Fibroblast of the conjunctiva (primary cell): ENCODE results near the gene CAMK2A.

Experiments
- DNase-seq: peaks from one replicate; pipeline ENCODE4 v3.0.0-alpha.2; 2010; ENCODE audit warnings: low read depth

The CAMK2A gene

DNA sequence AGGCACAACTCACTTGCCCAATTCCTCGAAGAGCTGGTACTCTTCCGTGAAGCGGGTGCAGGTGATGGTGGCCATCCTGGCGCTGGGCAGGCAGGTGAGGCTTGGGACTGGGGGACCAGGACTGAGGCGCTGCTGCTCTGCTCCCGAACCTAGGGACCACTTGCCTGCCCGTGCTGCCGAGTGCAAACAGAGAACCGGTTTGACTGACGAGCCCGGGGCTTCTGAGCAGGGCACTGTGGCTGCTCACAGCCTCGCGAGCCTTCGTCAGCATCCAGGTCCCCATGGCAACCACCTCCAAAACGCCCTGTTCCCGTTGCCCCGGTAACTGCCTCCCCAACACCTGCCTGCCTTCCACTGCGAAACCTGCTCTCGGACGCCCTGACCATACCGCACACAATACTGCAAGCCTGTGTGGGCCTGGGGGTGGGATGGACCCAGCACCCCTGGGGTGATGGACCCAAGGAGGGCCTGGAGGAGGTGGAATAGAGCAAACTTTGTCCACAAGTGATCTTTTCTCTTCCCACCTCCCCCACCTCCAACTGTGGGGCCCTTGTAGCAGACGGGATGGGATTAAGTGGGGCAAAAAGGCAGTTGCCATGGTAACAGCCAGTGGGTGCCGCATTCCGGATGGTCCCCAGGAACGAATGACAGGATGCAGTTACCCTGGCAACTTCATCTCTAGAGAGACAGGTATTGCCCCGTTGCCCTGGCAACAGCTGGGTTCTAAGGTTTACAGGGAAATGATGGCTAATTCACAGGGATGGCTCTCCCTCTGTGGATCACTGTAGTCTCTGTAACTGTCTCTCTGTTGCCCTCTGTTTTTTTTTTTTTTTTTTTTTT lies at the start of gene CAMK2A:
Gene CAMK2A (minus strand): TSS at position 223 of the 840 bp plus-strand sequence. CDS start 148 bp downstream, at position 75.
- no peak for DNase-seq

GRCh38 chr5:150339165-150339564 lies 49.6 kb upstream of the CAMK2A start:
- DNase-seq = no peak

DNA sequence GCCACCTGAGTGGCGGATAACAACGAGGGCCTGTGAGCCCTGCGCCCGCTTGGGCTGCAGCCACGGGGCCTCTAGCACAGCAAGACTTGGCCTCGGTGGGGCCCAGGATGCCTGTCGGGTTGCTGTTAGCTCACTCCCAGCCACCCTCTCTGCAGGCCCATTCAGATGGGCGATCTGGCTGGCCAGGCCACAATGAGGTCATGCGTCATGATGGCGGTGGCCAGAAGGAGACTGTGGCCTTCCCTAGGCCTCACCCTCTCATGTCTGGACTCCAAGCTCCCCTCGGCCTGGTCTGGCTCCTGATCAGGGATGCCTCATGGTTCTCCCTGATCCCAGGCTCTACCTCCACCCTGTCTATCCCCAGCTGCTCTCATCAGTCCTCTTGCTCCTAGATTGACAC lies 49.0 kb upstream of the CAMK2A start:
- DNase-seq = no peak

DNA sequence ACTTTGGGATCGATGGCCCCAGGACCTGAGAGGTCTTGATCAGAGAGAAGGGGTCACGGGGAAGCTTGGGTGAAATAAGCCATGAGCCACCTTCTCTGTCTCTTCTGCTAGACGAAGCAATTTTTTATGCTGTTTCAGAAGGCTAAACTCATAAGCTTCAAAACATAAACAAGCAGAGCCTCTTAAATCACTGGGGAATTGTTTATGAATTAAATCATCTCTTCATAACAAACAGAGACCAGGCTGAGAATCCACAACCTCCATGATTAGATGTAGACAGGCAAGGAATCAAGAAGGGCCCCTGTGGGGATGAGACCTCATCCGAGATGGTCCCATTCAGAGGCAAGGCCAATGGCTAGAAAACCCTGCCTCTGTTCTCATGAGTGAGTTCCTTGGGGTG lies 46.2 kb upstream of the CAMK2A start:
- DNase-seq = no peak

DNA sequence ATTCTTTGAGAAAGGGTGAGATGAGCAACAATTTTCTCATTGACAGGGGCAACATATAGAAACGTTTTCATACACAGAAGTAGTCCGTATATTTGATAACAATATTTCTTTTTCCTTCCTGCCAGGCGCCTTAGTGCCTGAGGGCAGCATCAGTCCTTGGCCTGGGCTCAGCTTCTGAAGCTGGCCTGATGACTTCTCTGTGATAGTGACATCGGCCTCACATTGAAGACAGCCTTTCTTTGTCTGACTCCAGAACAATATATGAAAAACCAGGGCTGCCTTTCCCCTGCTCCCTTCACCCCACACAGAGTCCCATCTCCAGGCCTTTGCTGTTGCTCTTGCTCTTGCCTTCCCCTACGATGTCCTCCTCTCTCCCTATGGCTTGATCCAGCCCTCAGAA lies 43.8 kb upstream of the CAMK2A start:
- no peak for DNase-seq

DNA sequence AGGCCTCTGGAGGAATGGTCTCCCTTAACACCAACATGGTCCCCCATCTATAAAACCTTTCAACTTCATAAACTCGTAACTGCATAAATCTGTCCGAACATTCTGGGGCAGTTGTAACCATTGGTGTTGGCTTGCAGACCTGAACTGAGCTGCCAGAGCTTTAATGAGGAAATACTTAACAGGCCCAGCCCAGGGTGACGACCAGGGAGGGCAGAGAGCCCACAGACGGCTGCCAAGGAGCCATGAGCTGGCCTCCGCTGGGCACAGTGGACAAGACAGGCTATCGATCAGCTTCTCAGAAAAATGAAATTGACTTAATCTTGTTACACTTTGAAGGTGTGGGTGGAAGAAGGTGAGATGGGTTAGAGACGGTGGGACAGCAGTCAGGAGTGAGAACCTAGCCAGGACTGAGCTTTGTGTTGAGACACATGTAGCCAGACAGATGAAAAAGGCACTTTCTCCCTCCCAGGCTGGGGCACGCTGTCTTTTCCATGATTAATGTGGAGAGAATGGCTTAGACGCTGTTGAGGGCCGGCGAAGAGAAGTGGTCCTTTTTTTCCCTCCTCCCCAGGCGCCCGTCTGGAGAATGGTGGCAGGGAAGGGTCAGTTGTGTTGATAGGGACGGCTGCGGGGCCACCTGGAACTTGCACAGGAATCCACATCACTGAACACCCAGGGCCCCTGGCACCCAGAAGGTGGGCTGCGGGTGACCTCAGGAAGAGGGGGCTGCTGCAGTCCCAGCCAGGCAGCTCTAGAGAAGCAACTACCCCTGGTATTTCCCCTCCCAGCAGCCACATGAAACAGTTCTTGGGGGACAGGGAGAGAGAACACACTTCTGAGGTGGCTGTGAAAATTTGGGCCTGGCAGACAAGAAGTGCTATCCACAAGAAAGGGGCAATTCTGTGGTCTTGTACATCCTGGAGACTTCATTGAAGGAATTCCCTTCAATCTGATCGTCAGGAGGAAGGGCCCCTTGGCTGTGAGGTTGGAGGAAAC lies 40.6 kb upstream of the CAMK2A start:
- no peak for DNase-seq

GRCh38 chr5:150329038-150329437 lies 39.5 kb upstream of the CAMK2A start:
- DNase-seq = no peak

DNA sequence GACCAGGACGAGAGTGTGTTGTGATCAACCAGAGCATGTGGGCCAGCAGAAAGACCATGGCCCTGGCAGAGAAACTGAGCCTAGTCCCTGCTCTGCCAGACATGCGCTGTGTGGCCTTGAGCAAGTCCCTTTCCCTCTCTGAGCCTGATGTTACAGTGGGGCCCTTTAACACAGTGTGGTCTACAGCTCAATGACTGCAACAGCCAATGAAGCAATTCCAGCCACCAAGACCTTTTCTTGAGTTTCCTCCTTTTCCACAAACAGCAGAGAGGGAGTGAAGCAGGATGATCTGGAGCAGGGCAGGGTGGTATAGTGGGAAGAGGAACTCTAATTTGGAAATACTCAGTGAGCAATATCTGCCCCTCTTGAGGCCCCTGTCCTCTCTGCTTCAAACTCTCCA lies 38.9 kb upstream of the CAMK2A start:
- no peak for DNase-seq

DNA sequence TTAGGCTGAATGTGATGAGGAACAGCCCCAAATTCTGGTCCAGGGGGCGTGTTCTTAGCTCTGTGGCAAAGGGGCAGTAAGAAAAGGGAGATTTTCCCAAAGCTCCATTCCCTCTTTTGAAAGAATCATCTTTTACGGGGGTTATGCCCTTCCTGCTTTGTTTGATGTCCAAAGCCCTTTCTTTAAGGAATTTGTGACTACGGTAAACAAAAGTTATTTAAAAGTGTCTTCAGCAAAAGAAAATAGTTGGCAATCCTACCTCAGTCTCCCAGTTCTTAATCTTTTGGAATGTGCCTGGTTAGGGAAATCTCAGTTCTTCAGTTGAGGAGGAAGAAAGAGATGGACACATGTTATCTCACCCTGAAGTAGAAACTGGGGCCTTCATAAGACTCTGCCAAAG lies 37.6 kb upstream of the CAMK2A start:
- DNase-seq = no peak

GRCh38 chr5:150326707-150327106 lies 37.1 kb upstream of the CAMK2A start:
- DNase-seq = no peak

GRCh38 chr5:150325426-150325825 lies 35.9 kb upstream of the CAMK2A start:
- no peak for DNase-seq

GRCh38 chr5:150323819-150324218 lies 34.2 kb upstream of the CAMK2A start:
- no peak for DNase-seq

DNA sequence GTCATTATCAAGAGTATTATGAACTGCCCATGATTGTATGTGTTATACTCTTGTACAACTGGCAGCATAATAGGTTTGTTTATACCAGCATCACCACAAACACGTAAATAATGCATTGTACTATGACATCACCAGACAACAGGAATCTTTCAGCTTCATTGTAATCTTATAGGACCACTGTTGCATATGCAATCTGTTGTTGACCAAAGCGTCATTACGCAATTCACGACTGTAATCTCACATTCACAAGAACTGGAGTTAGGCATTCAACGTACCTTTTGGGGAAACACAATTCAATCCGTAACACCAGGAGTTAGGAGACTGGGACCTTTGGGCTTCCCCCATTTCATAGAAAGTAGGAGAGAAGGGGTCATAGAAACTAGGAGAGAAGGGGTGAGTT lies 33.5 kb upstream of the CAMK2A start:
- DNase-seq = no peak

DNA sequence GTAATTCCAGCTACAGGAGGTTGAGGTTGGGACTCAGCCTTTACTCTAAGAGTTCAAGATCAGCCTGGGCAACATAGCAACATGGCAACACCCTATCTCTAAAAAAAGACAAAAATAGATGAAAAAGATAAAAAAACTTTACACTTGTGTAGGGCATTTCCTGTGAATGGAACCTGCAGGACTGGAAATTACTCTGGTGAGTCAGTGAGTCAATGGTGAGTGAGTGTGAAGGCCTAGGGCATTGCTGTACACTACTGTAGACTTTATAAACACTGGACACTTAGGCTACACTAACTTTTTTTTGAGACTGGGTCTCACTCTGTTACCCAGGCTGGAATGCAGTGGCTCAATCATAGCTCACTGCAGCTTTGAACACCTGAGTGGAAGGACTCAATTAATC lies 32.6 kb upstream of the CAMK2A start:
- no peak for DNase-seq

DNA sequence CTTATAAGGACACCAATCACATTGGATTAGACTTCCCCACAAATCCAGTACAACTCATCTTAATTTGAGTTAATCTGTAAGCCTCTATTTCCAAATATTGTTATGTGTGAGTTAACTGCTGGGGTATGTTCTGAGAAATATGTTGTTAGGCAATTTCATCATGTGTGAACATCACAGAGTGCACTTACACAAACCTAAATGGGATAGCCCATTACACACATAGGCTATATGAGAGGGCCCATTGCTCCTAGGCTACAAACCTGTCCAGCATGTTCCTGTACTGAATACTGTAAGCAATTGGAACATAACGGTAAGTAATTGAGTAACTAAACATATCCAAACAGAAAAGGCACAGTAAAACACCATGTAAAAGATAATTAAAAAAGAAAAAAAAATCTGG lies 32.2 kb upstream of the CAMK2A start:
- no peak for DNase-seq

DNA sequence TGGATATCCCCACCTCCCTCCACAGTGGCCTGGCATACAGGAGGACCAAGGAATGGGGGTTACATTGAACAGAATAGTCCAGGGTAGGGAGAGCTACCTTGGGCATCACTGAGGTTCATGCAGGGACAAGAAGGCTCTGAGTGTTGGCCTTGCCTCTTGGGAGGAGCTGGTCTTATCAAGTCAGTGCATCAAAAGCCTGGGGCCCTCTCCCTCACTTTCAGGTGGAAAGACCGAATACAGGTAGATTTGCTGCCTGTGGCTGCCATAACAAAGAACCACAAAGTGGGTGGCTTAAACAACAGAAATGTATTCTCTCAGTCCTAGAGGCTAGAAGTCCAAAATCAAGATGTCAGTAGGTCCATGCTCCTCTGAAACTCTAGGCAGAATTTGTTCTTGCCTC lies 31.6 kb upstream of the CAMK2A start:
- DNase-seq = no peak

- peak; percentile 49 for DNase-seq
Observed at GRCh38 chr5:150320044-150320613, 30.6 kb upstream of the CAMK2A start.

GRCh38 chr5:150319484-150319790 lies 29.9 kb upstream of the CAMK2A start:
- DNase-seq = no peak

- DNase-seq = no peak
Observed at GRCh38 chr5:150318613-150319483, 29.3 kb upstream of the CAMK2A start.

DNA sequence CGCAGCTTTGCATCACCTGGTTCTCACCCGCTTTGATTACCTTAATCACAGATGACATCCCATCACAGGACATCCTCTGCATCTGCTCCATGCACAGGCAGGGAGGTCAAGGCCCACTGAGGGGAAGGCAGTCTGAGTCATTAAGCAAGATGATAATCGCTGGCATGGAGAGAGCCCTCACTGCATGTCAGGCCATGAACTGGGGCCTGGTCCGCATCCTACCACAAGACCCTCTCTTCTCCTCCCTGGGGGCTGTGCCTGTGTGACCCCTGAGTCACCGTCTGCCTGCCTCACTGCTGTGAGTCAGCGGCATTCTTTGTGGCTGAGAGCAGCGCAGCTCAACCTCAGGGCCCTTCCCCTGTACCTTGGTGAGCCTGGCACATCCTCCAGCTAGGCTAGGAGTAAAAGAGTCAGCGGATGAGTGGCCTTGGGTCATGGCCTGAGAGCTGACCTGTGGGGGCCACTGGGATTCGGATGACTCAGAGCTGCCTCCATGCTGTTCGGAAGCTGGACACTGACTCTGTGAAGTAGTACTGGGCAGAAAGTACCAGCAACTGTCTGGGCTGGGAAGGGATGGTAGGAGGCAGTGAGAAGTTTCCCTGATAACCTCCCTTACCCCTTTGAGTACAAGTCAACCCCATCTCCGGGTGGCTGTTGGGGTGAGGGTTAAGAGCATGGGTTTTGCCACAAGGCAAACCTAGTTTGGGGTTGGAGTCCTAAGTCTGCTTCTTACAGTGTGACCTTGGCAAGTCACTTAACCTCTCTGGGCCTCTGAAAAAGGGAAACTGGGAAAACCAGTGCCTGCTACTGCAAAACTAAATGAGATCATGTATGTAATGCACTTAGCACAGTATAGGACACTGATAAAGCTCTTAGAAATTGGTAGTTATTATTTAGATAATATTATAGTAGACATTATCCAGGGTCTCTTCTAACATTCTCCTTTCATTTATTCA lies 27.8 kb upstream of the CAMK2A start:
- DNase-seq = peak; percentile 78

DNA sequence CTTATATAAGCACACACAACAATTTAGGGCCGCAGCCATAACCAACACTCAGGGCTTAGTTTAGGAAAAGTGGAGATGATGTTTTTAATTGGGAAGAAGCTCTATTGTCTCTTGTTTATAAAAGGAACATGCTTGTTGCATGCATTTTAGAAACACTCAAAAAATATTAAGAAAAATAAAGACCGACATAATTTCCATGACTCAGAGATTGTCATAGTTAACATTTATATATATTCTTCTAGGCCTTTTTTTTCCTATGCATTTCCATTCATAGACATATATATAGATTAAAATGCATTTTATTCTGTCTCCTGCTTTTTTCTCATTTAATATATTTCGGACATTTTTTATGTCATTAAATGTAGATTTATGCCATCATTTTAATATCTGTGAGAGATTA lies 26.7 kb upstream of the CAMK2A start:
- DNase-seq = no peak
